ENCODE results near the gene COX6B1.

GRCh38 chr19:35661995-35662340 is 13.8 kb downstream of the COX6B1 start:
- TF ChIP-seq CTCF (IDR thresholded peaks at IDR 0.05; ENCODE audit: low read length) (no peak), EZH2 (optimal IDR thresholded peaks at IDR 0.05; ENCODE audit: low read depth, low read length) (no peak)
